Measurements from ENCODE around the gene NMBR. TPM values are rescaled to one million over a fixed set of nuclear protein-coding genes. Genes with fewer than 3 reads are reported as not detected.
A peak's percentile ranks its signal among the peaks of the same experiment; 100 is the strongest.
"Not testable (repeated sequence)": the region's sequence is repeated elsewhere in the genome, so short reads cannot be mapped to it uniquely, and the experiment has no call there.

Gene NMBR
- total RNA-seq, 1 donor from 2014 or later = 0.22 TPM

- no peaks in the 10 kb centered on the region for H3K27me3 Mint-ChIP-seq
- no peaks in the 10 kb centered on the region for H3K9me3 Mint-ChIP-seq
- TF ChIP-seq CTCF (conservative IDR thresholded peaks at IDR 0.05) = no peak
- DNase-seq (ENCODE audit: extremely low spot score, unreplicated experiment) = no peak
- H3K27ac Mint-ChIP-seq = no peak overlapping the region
- no peaks in the 10 kb centered on the region for H3K4me1 Mint-ChIP-seq (ENCODE audit: unreplicated experiment)
- no peak overlapping the region for H3K4me3 Mint-ChIP-seq
- H3K36me3 Mint-ChIP-seq = peaks cover 23% of the 10 kb centered on the region
These were observed 24.4 kb upstream of the NMBR start for GRCh38 chr6:142171351-142171750.

GRCh38 chr6:142167486-142167885, 20.6 kb upstream of the NMBR start:
- TF ChIP-seq CTCF (conservative IDR thresholded peaks at IDR 0.05) = no peak
- no peak for DNase-seq (ENCODE audit: extremely low spot score, unreplicated experiment)
- H3K27ac Mint-ChIP-seq = no peak overlapping the region
- peaks cover 2% of the 10 kb centered on the region for H3K36me3 Mint-ChIP-seq
- no peak overlapping the region for H3K4me3 Mint-ChIP-seq
- no peaks in the 10 kb centered on the region for H3K27me3 Mint-ChIP-seq
- peaks cover 4% of the 10 kb centered on the region for H3K4me1 Mint-ChIP-seq (ENCODE audit: unreplicated experiment)
- H3K9me3 Mint-ChIP-seq = no peaks in the 10 kb centered on the region

GRCh38 chr6:142167071-142167470, 20.1 kb upstream of the NMBR start:
- no peak overlapping the region for H3K4me3 Mint-ChIP-seq
- H3K27ac Mint-ChIP-seq = no peak overlapping the region

GRCh38 chr6:142165227-142165626, 18.3 kb upstream of the NMBR start:
- Mint-ChIP-seq H3K27me3 (no peaks in the 10 kb centered on the region), H3K36me3 (no peaks in the 10 kb centered on the region), H3K9me3 (no peaks in the 10 kb centered on the region), H3K27ac (no peak overlapping the region), H3K4me1 (ENCODE audit: unreplicated experiment) (peaks cover 9% of the 10 kb centered on the region), H3K4me3 (no peak overlapping the region)
- no peak for DNase-seq (ENCODE audit: extremely low spot score, unreplicated experiment)
- no peak for TF ChIP-seq CTCF (conservative IDR thresholded peaks at IDR 0.05)

More at GRCh38 chr6:142167071-142167470, 20.1 kb upstream of the NMBR start:
- TF ChIP-seq CTCF (conservative IDR thresholded peaks at IDR 0.05) = no peak
- Mint-ChIP-seq H3K36me3 (no peaks in the 10 kb centered on the region), H3K27me3 (no peaks in the 10 kb centered on the region), H3K9me3 (no peaks in the 10 kb centered on the region), H3K4me1 (ENCODE audit: unreplicated experiment) (peaks cover 8% of the 10 kb centered on the region)
- DNase-seq (ENCODE audit: extremely low spot score, unreplicated experiment) = no peak

- no peaks in the 10 kb centered on the region for H3K27me3 Mint-ChIP-seq
- no peak overlapping the region for H3K4me3 Mint-ChIP-seq
- H3K36me3 Mint-ChIP-seq = peaks cover 4% of the 10 kb centered on the region
- peaks cover 9% of the 10 kb centered on the region for H3K4me1 Mint-ChIP-seq (ENCODE audit: unreplicated experiment)
- no peak overlapping the region for H3K27ac Mint-ChIP-seq
- no peak for TF ChIP-seq CTCF (conservative IDR thresholded peaks at IDR 0.05)
- DNase-seq (ENCODE audit: extremely low spot score, unreplicated experiment) = no peak
- no peaks in the 10 kb centered on the region for H3K9me3 Mint-ChIP-seq
These were observed 15.9 kb upstream of the NMBR start for GRCh38 chr6:142162780-142163179.

GRCh38 chr6:142156758-142157068, 9.8 kb upstream of the NMBR start:
- not testable (repeated sequence) for H3K27ac Mint-ChIP-seq; H3K9me3 Mint-ChIP-seq; H3K4me1 Mint-ChIP-seq (ENCODE audit: unreplicated experiment); H3K36me3 Mint-ChIP-seq; H3K27me3 Mint-ChIP-seq; DNase-seq (ENCODE audit: extremely low spot score, unreplicated experiment); H3K4me3 Mint-ChIP-seq
- peak; percentile 28 for TF ChIP-seq CTCF (conservative IDR thresholded peaks at IDR 0.05)

Data from type B pancreatic cell (in vitro differentiated cells).